ENCODE results near the gene EFCAB13.

GRCh38 chr17:47316311-47316710 is 7.4 kb upstream of the EFCAB13 start:
- TF ChIP-seq CTCF (IDR thresholded peaks at IDR 0.05) (no peak), BHLHE40 (IDR thresholded peaks at IDR 0.05; ENCODE audit: low read depth, low read length) (no peak), REST (IDR thresholded peaks at IDR 0.05) (no peak), POLR2A (IDR thresholded peaks at IDR 0.05; ENCODE audit: low read length) (no peak), ESRRA (IDR thresholded peaks at IDR 0.05; ENCODE audit: borderline replicate concordance, low read length) (no peak), MYC (IDR thresholded peaks at IDR 0.05; ENCODE audit: borderline replicate concordance, low read length) (no peak), PBX3 (IDR thresholded peaks at IDR 0.05) (no peak), CBX8 (IDR thresholded peaks at IDR 0.05) (no peak), EP300 (IDR thresholded peaks at IDR 0.05) (no peak), RFX5 (IDR thresholded peaks at IDR 0.05) (no peak), MAZ (IDR thresholded peaks at IDR 0.05; ENCODE audit: borderline replicate concordance, low read depth, low read length) (no peak), SREBF2 (IDR thresholded peaks at IDR 0.05) (no peak), EHMT2 (IDR thresholded peaks at IDR 0.05; ENCODE audit: low read depth) (no peak), MAFK (IDR thresholded peaks at IDR 0.05; ENCODE audit: partially characterized antibody) (no peak)

All from A549 (cell line).